HepG2 (cell line): ENCODE data around the gene NUBPL. TPM values are rescaled to one million over a fixed set of nuclear protein-coding genes. Genes with fewer than 3 reads are reported as not detected.
A peak's percentile ranks its signal among the peaks of the same experiment; 100 is the strongest.

Experiments used
- ATF1 ChIP-seq: IDR thresholded peaks from 2 replicates; pipeline ENCODE4 v1.6.1; 2016; ENCODE audit warnings: mild to moderate bottlenecking, control low read depth
- ATF7-NPFF ChIP-seq: sonication (generic); formaldehyde crosslinking; IDR thresholded peaks from 2 replicates; pipeline ENCODE4 v1.8.1; 2023; ENCODE audit warnings: mild to moderate bottlenecking, low read depth, missing genetic modification reagents, moderate library complexity
- CREM ChIP-seq, 2 experiments: sonication (generic) in 1 of 2; formaldehyde crosslinking in 1 of 2; IDR thresholded peaks; 2 replicates each; pipeline versions ENCODE4 v1.4.0 to v1.6.1; 2016 to 2020; ENCODE audit warnings: antibody characterized with exemption in 1 of 2, mild to moderate bottlenecking in 1 of 2, missing genetic modification reagents in 1 of 2
- EEA1 ChIP-seq: sonication (generic); formaldehyde crosslinking; IDR thresholded peaks from 2 replicates; pipeline ENCODE4 v1.5.1; 2020; ENCODE audit warnings: mild to moderate bottlenecking, missing genetic modification reagents, borderline replicate concordance
- KDM3A ChIP-seq: IDR thresholded peaks from 2 replicates; pipeline ENCODE4 v1.6.1; 2018; ENCODE audit warnings: low read depth, missing compliant biosample characterization
- KLF15 ChIP-seq: sonication (generic); formaldehyde crosslinking; IDR thresholded peaks from 2 replicates; pipeline ENCODE4 v1.8.1; 2023; ENCODE audit warnings: borderline replicate concordance, mild to moderate bottlenecking, inconsistent platforms, missing genetic modification reagents, mixed read lengths
- NCOR1 ChIP-seq: fragments of 200-600 bp; sonication (generic); IDR thresholded peaks from 2 replicates; pipeline ENCODE4 v1.7.0; 2017; ENCODE audit warnings: antibody characterized with exemption, low read length, borderline replicate concordance
- NFE2 ChIP-seq: sonication (generic); formaldehyde crosslinking; IDR thresholded peaks from 2 replicates; pipeline ENCODE4 v1.4.0; 2020; ENCODE audit warnings: missing genetic modification reagents
- NFKBIZ ChIP-seq: IDR thresholded peaks from 2 replicates; pipeline ENCODE4 v1.6.1; 2018; ENCODE audit warnings: missing genetic modification reagents, missing compliant biosample characterization
- NR1H2 ChIP-seq: sonication (generic); formaldehyde crosslinking; IDR thresholded peaks from 2 replicates; pipeline ENCODE4 v1.8.1; 2022; ENCODE audit warnings: low read depth, missing genetic modification reagents, borderline replicate concordance
- SAFB2 ChIP-seq: sonication (generic); formaldehyde crosslinking; IDR thresholded peaks from 2 replicates; pipeline ENCODE4 v1.5.1; 2020; ENCODE audit warnings: missing genetic modification reagents, low read depth, mild to moderate bottlenecking, borderline replicate concordance
- SRSF9 ChIP-seq: fragments of 200-400 bp; formaldehyde crosslinking; IDR thresholded peaks from 2 replicates; pipeline ENCODE4 v1.6.1; 2018; ENCODE audit warnings: borderline replicate concordance, mild to moderate bottlenecking, low read depth, low read length; ENCODE audit not compliant: insufficient read depth, poor library complexity, severe bottlenecking
- THYN1 ChIP-seq: sonication (generic); formaldehyde crosslinking; IDR thresholded peaks from 2 replicates; pipeline ENCODE4 v1.8.1; 2023; ENCODE audit warnings: low read depth, mild to moderate bottlenecking, moderate library complexity, missing genetic modification reagents, borderline replicate concordance
- ZEB1 ChIP-seq: IDR thresholded peaks from 2 replicates; pipeline ENCODE4 v1.6.1; 2012; ENCODE audit warnings: mild to moderate bottlenecking, low read depth, inconsistent platforms; ENCODE audit not compliant: insufficient replicate concordance
- ZFX ChIP-seq: sonication (generic); formaldehyde crosslinking; IDR thresholded peaks from 2 replicates; pipeline ENCODE4 v1.4.0; 2020; ENCODE audit warnings: mild to moderate bottlenecking, low read depth, missing genetic modification reagents, moderate library complexity
- ZKSCAN1 ChIP-seq: fragments of 150-350 bp; IDR thresholded peaks from 2 replicates; pipeline ENCODE4 v1.6.1; 2014; ENCODE audit warnings: low read length
- ZNF530 ChIP-seq: sonication (generic); formaldehyde crosslinking; IDR thresholded peaks from 2 replicates; pipeline ENCODE4 v1.5.0; 2020; ENCODE audit warnings: low read depth, mild to moderate bottlenecking, missing genetic modification reagents
- ZNF569 ChIP-seq: sonication (generic); formaldehyde crosslinking; IDR thresholded peaks from 2 replicates; pipeline ENCODE4 v1.5.0; 2020; ENCODE audit warnings: mild to moderate bottlenecking, missing genetic modification reagents, moderate library complexity, borderline replicate concordance
- ZNF772 ChIP-seq: sonication (generic); formaldehyde crosslinking; IDR thresholded peaks from 2 replicates; pipeline ENCODE4 v1.5.0; 2020; ENCODE audit warnings: mild to moderate bottlenecking, missing genetic modification reagents
- ZNF776 ChIP-seq: sonication (generic); formaldehyde crosslinking; IDR thresholded peaks from 2 replicates; pipeline ENCODE4 v1.4.0; 2020; ENCODE audit warnings: mild to moderate bottlenecking, missing genetic modification reagents
- ZNF790 ChIP-seq: sonication (generic); formaldehyde crosslinking; IDR thresholded peaks from 2 replicates; pipeline ENCODE4 v1.8.0; 2022; ENCODE audit warnings: missing genetic modification reagents, mild to moderate bottlenecking, borderline replicate concordance
- ZNF878 ChIP-seq: sonication (generic); formaldehyde crosslinking; IDR thresholded peaks from 2 replicates; pipeline ENCODE4 v1.8.1; 2023; ENCODE audit warnings: mild to moderate bottlenecking, missing genetic modification reagents, moderate library complexity
- ZNF891 ChIP-seq: sonication (generic); formaldehyde crosslinking; IDR thresholded peaks from 2 replicates; pipeline ENCODE4 v1.5.0; 2020; ENCODE audit warnings: mild to moderate bottlenecking, missing genetic modification reagents
- polyA plus RNA-seq, 8 experiments: library from polyadenylated mRNA; depleted of rRNA in 3 of 8; stranded (reverse) in 7 of 8; unstranded in 1 of 8; fragments of >200 nt; fragmentation: Illumina TruSeq in 4 of 8; extraction: Trizol in 4 of 8; gene quantifications; 2 replicates each; pipeline versions ENCODE4 v1.2.1 to v1.2.3, GENCODE V29; 2011 to 2016; ENCODE audit warnings: low read depth in 4 of 8, missing spikeins in 1 of 8, mixed read lengths in 1 of 8; ENCODE audit not compliant: insufficient read depth in 1 of 8
- total RNA-seq, 5 experiments: library from RNA; depleted of rRNA; stranded (reverse); fragments of >200 nt; fragmentation: Illumina TruSeq; extraction: Trizol; gene quantifications; 2 replicates each; pipeline ENCODE4 v1.2.3, GENCODE V29; 2016; ENCODE audit warnings: low read depth in 1 of 5
- TF ChIP-seq, protein P1 (sequence below): sonication (generic); formaldehyde crosslinking; IDR thresholded peaks from 2 replicates; pipeline ENCODE4 v1.4.0; 2020; ENCODE audit warnings: mild to moderate bottlenecking, missing genetic modification reagents, borderline replicate concordance
- TF ChIP-seq, protein P2 (sequence below): sonication (generic); formaldehyde crosslinking; IDR thresholded peaks from 2 replicates; pipeline ENCODE4 v1.5.0; 2020; ENCODE audit warnings: missing genetic modification reagents, mild to moderate bottlenecking, borderline replicate concordance
- TF ChIP-seq, protein P3 (sequence below): fragments of 450-650 bp; IDR thresholded peaks from 2 replicates; pipeline ENCODE4 v1.6.1; 2016
- TF ChIP-seq, protein P4 (sequence below): IDR thresholded peaks from 2 replicates; pipeline ENCODE4 v1.6.1; 2012; ENCODE audit warnings: inconsistent platforms

Gene NUBPL
- total and polyA plus RNA-seq, 2 of the 13 experiments (the other 11 are each of a cell fraction or from before 2014, with no cell fraction given) = 21.3 to 44.1 TPM

DNA sequence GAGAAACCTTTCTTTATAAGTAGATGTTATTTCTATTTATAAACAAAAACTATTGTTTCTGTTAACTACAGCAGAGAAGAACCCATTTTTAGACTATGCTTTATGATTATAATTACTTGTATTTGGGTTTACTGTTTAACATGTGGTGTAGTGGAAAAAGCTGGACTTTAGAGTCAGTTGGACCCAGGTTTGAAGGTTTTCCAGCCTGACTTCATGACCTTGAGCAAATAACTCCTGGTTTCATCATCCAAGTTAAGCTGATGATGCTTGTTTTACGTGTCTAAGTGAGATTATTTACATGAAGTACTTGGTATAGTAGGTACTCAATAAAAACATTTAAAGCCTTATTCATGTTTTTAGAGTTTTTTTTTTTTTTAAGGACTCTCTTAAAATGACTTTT is 294.1 kb downstream of the NUBPL start (continued):
- TF ChIP-seq, protein P1, sequence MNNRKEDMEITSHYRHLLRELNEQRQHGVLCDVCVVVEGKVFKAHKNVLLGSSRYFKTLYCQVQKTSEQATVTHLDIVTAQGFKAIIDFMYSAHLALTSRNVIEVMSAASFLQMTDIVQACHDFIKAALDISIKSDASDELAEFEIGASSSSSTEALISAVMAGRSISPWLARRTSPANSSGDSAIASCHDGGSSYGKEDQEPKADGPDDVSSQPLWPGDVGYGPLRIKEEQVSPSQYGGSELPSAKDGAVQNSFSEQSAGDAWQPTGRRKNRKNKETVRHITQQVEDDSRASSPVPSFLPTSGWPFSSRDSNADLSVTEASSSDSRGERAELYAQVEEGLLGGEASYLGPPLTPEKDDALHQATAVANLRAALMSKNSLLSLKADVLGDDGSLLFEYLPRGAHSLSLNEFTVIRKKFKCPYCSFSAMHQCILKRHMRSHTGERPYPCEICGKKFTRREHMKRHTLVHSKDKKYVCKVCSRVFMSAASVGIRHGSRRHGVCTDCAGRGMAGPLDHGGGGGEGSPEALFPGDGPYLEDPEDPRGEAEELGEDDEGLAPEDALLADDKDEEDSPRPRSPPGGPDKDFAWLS (CRISPR knock-in tag) = no peak
- TF ChIP-seq ZFX (CRISPR knock-in tag) (no peak), SRSF9 (no peak), ZNF878 (CRISPR knock-in tag) (peak; percentile 70; the same call in 1 of the 2 replicates), ZNF772 (CRISPR knock-in tag) (no peak), ATF1 (CRISPR knock-in tag) (peak; percentile 69; the same call in 1 of the 2 replicates), ZKSCAN1 (no peak), CREM (IDR thresholded peaks at IDR 0.05) (peak; percentile 85), CREM (CRISPR knock-in tag; IDR thresholded peaks at IDR 0.05) (no peak), KDM3A (CRISPR knock-in tag) (peak; percentile 81; the same call in 1 of the 2 replicates), NFE2 (CRISPR knock-in tag) (no peak), ZNF776 (CRISPR knock-in tag) (no peak), NFKBIZ (CRISPR knock-in tag) (peak; percentile 96), ZNF891 (CRISPR knock-in tag) (no peak), KLF15 (CRISPR knock-in tag) (no peak), NCOR1 (peak; percentile 96), EEA1 (CRISPR knock-in tag) (no peak), THYN1 (CRISPR knock-in tag) (no peak), SAFB2 (CRISPR knock-in tag) (no peak), NR1H2 (no peak), ZNF790 (CRISPR knock-in tag) (no peak), ZEB1 (no peak), ATF7-NPFF (CRISPR knock-in tag) (no peak), ZNF530 (CRISPR knock-in tag) (no peak), ZNF569 (CRISPR knock-in tag) (no peak)
- TF ChIP-seq, protein P2, sequence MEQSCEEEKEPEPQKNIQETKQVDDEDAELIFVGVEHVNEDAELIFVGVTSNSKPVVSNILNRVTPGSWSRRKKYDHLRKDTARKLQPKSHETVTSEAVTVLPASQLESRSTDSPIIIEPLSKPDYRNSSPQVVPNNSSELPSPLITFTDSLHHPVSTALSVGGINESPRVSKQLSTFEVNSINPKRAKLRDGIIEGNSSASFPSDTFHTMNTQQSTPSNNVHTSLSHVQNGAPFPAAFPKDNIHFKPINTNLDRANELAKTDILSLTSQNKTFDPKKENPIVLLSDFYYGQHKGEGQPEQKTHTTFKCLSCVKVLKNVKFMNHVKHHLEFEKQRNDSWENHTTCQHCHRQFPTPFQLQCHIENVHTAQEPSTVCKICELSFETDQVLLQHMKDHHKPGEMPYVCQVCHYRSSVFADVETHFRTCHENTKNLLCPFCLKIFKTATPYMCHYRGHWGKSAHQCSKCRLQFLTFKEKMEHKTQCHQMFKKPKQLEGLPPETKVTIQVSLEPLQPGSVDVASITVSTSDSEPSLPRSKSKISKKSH (CRISPR knock-in tag) = no peak
- TF ChIP-seq, protein P3, sequence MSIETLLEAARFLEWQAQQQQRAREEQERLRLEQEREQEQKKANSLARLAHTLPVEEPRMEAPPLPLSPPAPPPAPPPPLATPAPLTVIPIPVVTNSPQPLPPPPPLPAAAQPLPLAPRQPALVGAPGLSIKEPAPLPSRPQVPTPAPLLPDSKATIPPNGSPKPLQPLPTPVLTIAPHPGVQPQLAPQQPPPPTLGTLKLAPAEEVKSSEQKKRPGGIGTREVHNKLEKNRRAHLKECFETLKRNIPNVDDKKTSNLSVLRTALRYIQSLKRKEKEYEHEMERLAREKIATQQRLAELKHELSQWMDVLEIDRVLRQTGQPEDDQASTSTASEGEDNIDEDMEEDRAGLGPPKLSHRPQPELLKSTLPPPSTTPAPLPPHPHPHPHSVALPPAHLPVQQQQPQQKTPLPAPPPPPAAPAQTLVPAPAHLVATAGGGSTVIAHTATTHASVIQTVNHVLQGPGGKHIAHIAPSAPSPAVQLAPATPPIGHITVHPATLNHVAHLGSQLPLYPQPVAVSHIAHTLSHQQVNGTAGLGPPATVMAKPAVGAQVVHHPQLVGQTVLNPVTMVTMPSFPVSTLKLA = no peak
- TF ChIP-seq, protein P4, sequence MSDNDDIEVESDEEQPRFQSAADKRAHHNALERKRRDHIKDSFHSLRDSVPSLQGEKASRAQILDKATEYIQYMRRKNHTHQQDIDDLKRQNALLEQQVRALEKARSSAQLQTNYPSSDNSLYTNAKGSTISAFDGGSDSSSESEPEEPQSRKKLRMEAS = peak; percentile 48; the same call in 1 of the 2 replicates
